ENCODE results near the gene PDSS2. TPM values are rescaled to one million over a fixed set of nuclear protein-coding genes. Genes with fewer than 3 reads are reported as not detected.

Gene PDSS2
- total RNA-seq (10 to 100 TPM in 1 of 6 donors, 1 to 10 TPM in 5; 5.3 to 10.1 (median 6.5) TPM), polyA plus RNA-seq (1 to 10 TPM; 2.7 to 6.1 TPM)

GRCh38 chr6:107459283-107460082 lies at the start of gene PDSS2:
Gene PDSS2, minus strand, starts transcription at chr6:107459564. Its CDS starts 279 bp downstream, at chr6:107459285.
- peak; percentile 61 for FAIRE-seq
- Histone ChIP-seq H3K4me1 (peaks cover 4 to 13% (median 5%) of the 10 kb centered on the region in 3 donors), H3K36me3 (no peaks in the 10 kb centered on the region), H3K27ac (peak within 1 kb of the TSS; percentile 89 to 95 (median 93)), H3K27me3 (no peaks in the 10 kb centered on the region), H3K9me3 (no peaks in the 10 kb centered on the region), H3K4me3 (peak within 1 kb of the TSS; percentile 82 to 87 (median 84))
- peak; percentile 95 to 100 (median 98) for DNase-seq
- ATAC-seq: peak; percentile 97 to 99 (median 98)
- TF ChIP-seq CTCF (IDR thresholded peaks at IDR 0.05): peak in 1 of 4 donors; percentile 21
- WGBS, 2 donors: 0 to 1% methylated on average over 46 of the region's 46 CpGs
- intact Hi-C loops (cut with DNase I): no loop called here

- DNase-seq (no peak), FAIRE-seq (no peak), ATAC-seq (no peak)
- Histone ChIP-seq H3K27ac (no peak overlapping the region), H3K27me3 (no peaks in the 10 kb centered on the region), H3K36me3 (no peaks in the 10 kb centered on the region), H3K4me3 (no peak overlapping the region), H3K4me1 (peaks cover 0 to 4% (median 3%) of the 10 kb centered on the region in 3 donors), H3K9me3 (no peaks in the 10 kb centered on the region)
- intact Hi-C loops (cut with DNase I): no loop called here
- TF ChIP-seq CTCF (IDR thresholded peaks at IDR 0.05): no peak
- 76 to 88% methylated on average over 1 of the region's 1 CpG for WGBS, 2 donors
These were observed 46.8 kb upstream of the PDSS2 start for GRCh38 chr6:107506145-107506544.

GRCh38 chr6:107504270-107505026 lies 45.1 kb upstream of the PDSS2 start:
- intact Hi-C loops (cut with DNase I): no loop called here
- 61 to 65% methylated on average over 4 of the region's 4 CpGs for WGBS, 2 donors
- ATAC-seq (no peak), DNase-seq (no peak), FAIRE-seq (no peak)
- Histone ChIP-seq H3K9me3 (no peaks in the 10 kb centered on the region), H3K27ac (no peak overlapping the region), H3K4me3 (no peak overlapping the region), H3K4me1 (no peaks in the 10 kb centered on the region), H3K27me3 (no peaks in the 10 kb centered on the region), H3K36me3 (no peaks in the 10 kb centered on the region)
- TF ChIP-seq CTCF (IDR thresholded peaks at IDR 0.05): no peak

GRCh38 chr6:107496892-107497684 lies 37.7 kb upstream of the PDSS2 start:
- Histone ChIP-seq H3K27me3 (no peaks in the 10 kb centered on the region), H3K4me1 (peaks cover 0 to 5% (median 0%) of the 10 kb centered on the region in 3 donors), H3K4me3 (no peak overlapping the region), H3K36me3 (no peaks in the 10 kb centered on the region), H3K27ac (no peak overlapping the region), H3K9me3 (no peaks in the 10 kb centered on the region)
- TF ChIP-seq CTCF (IDR thresholded peaks at IDR 0.05): no peak
- WGBS, 2 donors: 89% methylated on average over 1 of the region's 1 CpG
- FAIRE-seq (peak; percentile 26), DNase-seq (no peak), ATAC-seq (no peak)
- intact Hi-C loops (cut with DNase I): no loop called here
